B cell (primary cell): Measurements from ENCODE around the gene RBM33. TPM values are rescaled to one million over a fixed set of nuclear protein-coding genes. Genes with fewer than 3 reads are reported as not detected.

ENCODE experiments used
- ATAC-seq: fragments of 200-7000 bp; cut with Tn5 transposase; one replicate; pipeline ENCODE4 v1.10.0; 2021; ENCODE audit warnings: low read depth, mild to moderate bottlenecking, moderate number of reproducible peaks, moderate library complexity
- CTCF ChIA-PET: fragments of 350-600 bp; sonication (Branson Sonifier 250); formaldehyde crosslinking; loops from one replicate; lab custom pipeline; 2021; ENCODE audit warnings: antibody characterized with exemption, inconsistent platforms; lab: Charles Lee
- POLR2A ChIA-PET: fragments of 350-600 bp; sonication (Branson Sonifier 250); formaldehyde crosslinking; loops from one replicate; lab custom pipeline; 2021; ENCODE audit warnings: antibody characterized with exemption; lab: Charles Lee
- DNase-seq: peaks from one replicate; pipeline ENCODE4 v3.0.0; 2013
- H2AFZ ChIP-seq: 2 replicates; pipeline ENCODE4 v1.6.1; 2012; ENCODE audit warnings: mild to moderate bottlenecking, low read depth, low read length; ENCODE audit not compliant: insufficient read depth, poor library complexity, severe bottlenecking
- H3K27ac ChIP-seq, 2 donors: 1 replicate in 1 of 2; 2 replicates in 1 of 2; pipeline ENCODE4 v1.5.1; 2012 to 2013; ENCODE audit warnings: low read length in 2 of 2, mild to moderate bottlenecking in 2 of 2, moderate library complexity in 1 of 2
- H3K27me3 ChIP-seq, 4 experiments: fragments of 200-600 bp in 1 of 4; sonication (generic) in 1 of 4; replicated peaks in 1 of 4; 1 replicate in 2 of 4; 2 replicates in 2 of 4; pipeline versions ENCODE4 v1.6.1 to v1.7.0; 2013 to 2016; ENCODE audit warnings: low read length in 3 of 4, mild to moderate bottlenecking in 2 of 4, mixed read lengths in 1 of 4, moderate library complexity in 1 of 4; ENCODE audit not compliant: insufficient read depth in 4 of 4, control insufficient read depth in 3 of 4; ENCODE audit errors: control extremely low read depth in 1 of 4
- H3K36me3 ChIP-seq, 2 experiments: replicated peaks in 1 of 2; 1 replicate in 1 of 2; 2 replicates in 1 of 2; pipeline versions ENCODE4 v1.6.1 to v1.7.1; 2013; ENCODE audit warnings: low read length in 1 of 2; ENCODE audit not compliant: insufficient read depth in 2 of 2, control insufficient read depth in 1 of 2; ENCODE audit errors: control extremely low read depth in 1 of 2, extremely low read depth in 1 of 2
- H3K4me1 ChIP-seq, 2 donors: fragments of 200-600 bp in 1 of 2; sonication (generic) in 1 of 2; 1 replicate in 1 of 2; 2 replicates in 1 of 2; pipeline versions ENCODE4 v1.5.1 to v1.6.1; 2013 to 2017; ENCODE audit warnings: low read length in 2 of 2; ENCODE audit not compliant: control insufficient read depth in 2 of 2, insufficient read depth in 2 of 2
- H3K4me2 ChIP-seq: replicated peaks from 2 replicates; pipeline ENCODE3; 2012; ENCODE audit warnings: mild to moderate bottlenecking, low read depth, low read length; ENCODE audit not compliant: poor library complexity, severe bottlenecking
- H3K4me3 ChIP-seq, 5 experiments: fragments of 200-600 bp in 1 of 5; sonication (generic) in 1 of 5; 1 replicate in 3 of 5; 2 replicates in 2 of 5; pipeline versions ENCODE4 v1.5.1 to v1.7.0; 2011 to 2016; ENCODE audit warnings: low read length in 4 of 5, mild to moderate bottlenecking in 4 of 5, low read depth in 2 of 5, control low read depth in 1 of 5, moderate library complexity in 1 of 5; ENCODE audit not compliant: insufficient read depth in 1 of 5; ENCODE audit errors: control extremely low read depth in 1 of 5, extremely low read depth in 1 of 5
- H3K79me2 ChIP-seq: fragments of 200-600 bp; sonication (generic); one replicate; pipeline ENCODE4 v1.6.0; 2016; ENCODE audit warnings: low read length; ENCODE audit not compliant: control insufficient read depth, insufficient read depth
- H3K9ac ChIP-seq: fragments of 200-600 bp; sonication (generic); 2 replicates; pipeline ENCODE4 v1.6.1; 2017; ENCODE audit warnings: mild to moderate bottlenecking, low read length, moderate library complexity
- H3K9me3 ChIP-seq, 3 donors: one replicate each; pipeline versions ENCODE4 v1.6.1 to v1.7.1; 2013; ENCODE audit warnings: low read length in 2 of 3; ENCODE audit not compliant: control insufficient read depth in 2 of 3, insufficient read depth in 1 of 3; ENCODE audit errors: control extremely low read depth in 1 of 3
- H4K20me1 ChIP-seq: 2 replicates; pipeline ENCODE4 v1.6.0; 2012; ENCODE audit warnings: mild to moderate bottlenecking, low read length; ENCODE audit not compliant: insufficient read depth, control insufficient read depth, poor library complexity, severe bottlenecking
- H3K27ac Mint-ChIP-seq: one replicate; pipeline ENCODE4 v1.8.0; 2021; ENCODE audit warnings: mixed read lengths
- H3K27me3 Mint-ChIP-seq: one replicate; pipeline ENCODE4 v1.8.0; 2021; ENCODE audit warnings: mixed read lengths
- H3K4me1 Mint-ChIP-seq: one replicate; pipeline ENCODE4 v1.8.0; 2021; ENCODE audit warnings: mixed read lengths
- H3K4me3 Mint-ChIP-seq: one replicate; pipeline ENCODE4 v1.8.0; 2021; ENCODE audit warnings: mixed read lengths
- H3K9me3 Mint-ChIP-seq: one replicate; pipeline ENCODE4 v1.8.0; 2022; ENCODE audit warnings: mixed read lengths; ENCODE audit not compliant: insufficient read depth
- CTCF ChIP-seq: fragments of 200-600 bp; IDR thresholded peaks from one replicate; pipeline ENCODE4 v1.8.0; 2022; ENCODE audit warnings: antibody characterized with exemption, mild to moderate bottlenecking
- EZH2 ChIP-seq: IDR thresholded peaks from 2 replicates; pipeline ENCODE4 v1.6.1; 2012; ENCODE audit warnings: borderline replicate concordance, low read depth, mild to moderate bottlenecking, moderate library complexity, low read length; ENCODE audit not compliant: insufficient read depth, poor library complexity, severe bottlenecking
- WGBS: methylation state at CpG from one replicate; pipeline ENCODE4 v1.1.5; 2013; ENCODE audit warnings: missing lambda C conversion rate; ENCODE audit not compliant: insufficient coverage; 5-methylcytosine and 5-hydroxymethylcytosine counted together
- intact Hi-C: fragments of 100-400 bp; cut with micrococcal nuclease; formaldehyde crosslinking; loops from one replicate; pipeline ENCODE4 v1.10.0; 2022
- polyA plus RNA-seq: library from polyadenylated mRNA; depleted of rRNA; stranded (reverse); fragments of >200 nt; gene quantifications from 2 replicates; pipeline ENCODE4 v1.2.3, GENCODE V29; 2012
- total RNA-seq, 2 donors: library from RNA; stranded (reverse); fragments of 120-200 nt in 1 of 2; gene quantifications; 1 replicate in 1 of 2; 2 replicates in 1 of 2; pipeline versions ENCODE4 v1.2.3 to v1.2.4, GENCODE V29; 2013 to 2022

RBM33 gene
- total and polyA plus RNA-seq, 2 donors (not counting 1 experiment from before 2014, with no cell fraction given): 33.5 to 189 TPM

- CTCF ChIA-PET: no interaction called here
These were observed 56.4 kb downstream of the RBM33 start for GRCh38 chr7:155700847-155701246.

More at GRCh38 chr7:155700847-155701246, 56.4 kb downstream of the RBM33 start:
- Histone ChIP-seq H3K9me3 (no peaks in the 10 kb centered on the region), H3K4me1 (no peaks in the 10 kb centered on the region), H3K9ac (no peak overlapping the region), H3K4me3 (no peak overlapping the region), H3K4me2 (no peak overlapping the region), H3K36me3 (peaks cover 11 to 58% of the 10 kb centered on the region in 2 experiments), H3K27ac (no peak overlapping the region), H2AFZ (no peak overlapping the region), H4K20me1 (peaks cover 49% of the 10 kb centered on the region), H3K27me3 (no peaks in the 10 kb centered on the region), H3K79me2 (peaks cover 69% of the 10 kb centered on the region)
- H3K4me3 Mint-ChIP-seq: no peak overlapping the region
- ATAC-seq (no peak), DNase-seq (no peak)
- no peaks in the 10 kb centered on the region for H3K9me3 Mint-ChIP-seq
- H3K4me1 Mint-ChIP-seq: peaks cover 22% of the 10 kb centered on the region
- intact Hi-C loops: no loop called here
- POLR2A ChIA-PET: no interaction called here
- TF ChIP-seq EZH2: no peak
- TF ChIP-seq CTCF: no peak
- WGBS: no CpG with 5 or more reads among the region's 6 CpGs
- no peak overlapping the region for H3K27ac Mint-ChIP-seq
- no peaks in the 10 kb centered on the region for H3K27me3 Mint-ChIP-seq
